NB4 (cell line): ENCODE measurements around the gene MBNL2.

Experiments used
- MYC ChIP-seq: IDR thresholded peaks from 2 replicates; pipeline ENCODE4 v1.6.1; 2011; ENCODE audit warnings: low read depth, low read length
- POLR2A ChIP-seq: IDR thresholded peaks from 2 replicates; pipeline ENCODE4 v1.6.1; 2011; ENCODE audit warnings: mild to moderate bottlenecking; ENCODE audit not compliant: insufficient read length; ENCODE audit errors: extremely low read depth
- TF ChIP-seq, protein P1 (sequence below): IDR thresholded peaks from one replicate; pipeline ENCODE4 v1.5.1; 2012; ENCODE audit warnings: low read depth, low read length
- TF ChIP-seq, protein P2 (sequence below): IDR thresholded peaks from 2 replicates; pipeline ENCODE4 v1.6.1; 2011; ENCODE audit warnings: low read depth, low read length

DNA sequence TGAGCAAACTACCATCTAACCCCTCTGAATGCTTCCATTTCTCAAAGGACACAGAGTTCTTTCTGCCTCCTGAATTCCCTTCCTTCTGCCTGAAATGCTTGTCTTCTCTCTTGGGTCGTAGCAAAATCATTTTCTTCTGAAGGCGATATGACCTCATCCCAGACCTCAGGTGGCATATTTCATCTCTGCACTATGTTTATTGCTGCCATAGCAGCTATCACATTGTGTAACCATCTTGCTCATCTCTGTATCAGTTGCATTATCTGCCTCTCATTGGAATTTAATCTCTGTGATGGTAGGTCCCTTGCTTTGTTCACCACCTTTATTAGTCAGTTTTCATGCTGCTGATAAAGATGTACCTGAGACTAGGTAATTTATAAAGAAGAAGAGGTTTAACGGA, 179.3 kb downstream of the MBNL2 start:
- no peak for TF ChIP-seq POLR2A
- TF ChIP-seq, protein P1, sequence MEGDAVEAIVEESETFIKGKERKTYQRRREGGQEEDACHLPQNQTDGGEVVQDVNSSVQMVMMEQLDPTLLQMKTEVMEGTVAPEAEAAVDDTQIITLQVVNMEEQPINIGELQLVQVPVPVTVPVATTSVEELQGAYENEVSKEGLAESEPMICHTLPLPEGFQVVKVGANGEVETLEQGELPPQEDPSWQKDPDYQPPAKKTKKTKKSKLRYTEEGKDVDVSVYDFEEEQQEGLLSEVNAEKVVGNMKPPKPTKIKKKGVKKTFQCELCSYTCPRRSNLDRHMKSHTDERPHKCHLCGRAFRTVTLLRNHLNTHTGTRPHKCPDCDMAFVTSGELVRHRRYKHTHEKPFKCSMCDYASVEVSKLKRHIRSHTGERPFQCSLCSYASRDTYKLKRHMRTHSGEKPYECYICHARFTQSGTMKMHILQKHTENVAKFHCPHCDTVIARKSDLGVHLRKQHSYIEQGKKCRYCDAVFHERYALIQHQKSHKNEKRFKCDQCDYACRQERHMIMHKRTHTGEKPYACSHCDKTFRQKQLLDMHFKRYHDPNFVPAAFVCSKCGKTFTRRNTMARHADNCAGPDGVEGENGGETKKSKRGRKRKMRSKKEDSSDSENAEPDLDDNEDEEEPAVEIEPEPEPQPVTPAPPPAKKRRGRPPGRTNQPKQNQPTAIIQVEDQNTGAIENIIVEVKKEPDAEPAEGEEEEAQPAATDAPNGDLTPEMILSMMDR: no peak
- TF ChIP-seq, protein P2, sequence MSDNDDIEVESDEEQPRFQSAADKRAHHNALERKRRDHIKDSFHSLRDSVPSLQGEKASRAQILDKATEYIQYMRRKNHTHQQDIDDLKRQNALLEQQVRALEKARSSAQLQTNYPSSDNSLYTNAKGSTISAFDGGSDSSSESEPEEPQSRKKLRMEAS: no peak
- TF ChIP-seq MYC: no peak
